Fibroblast of skin of back (primary cell): ENCODE results near the gene VENTX.
A peak's percentile ranks its signal among the peaks of the same experiment; 100 is the strongest.

Source experiments
- DNase-seq: peaks from one replicate; pipeline ENCODE4 v3.0.0-alpha.2; 2013

Gene VENTX

DNA sequence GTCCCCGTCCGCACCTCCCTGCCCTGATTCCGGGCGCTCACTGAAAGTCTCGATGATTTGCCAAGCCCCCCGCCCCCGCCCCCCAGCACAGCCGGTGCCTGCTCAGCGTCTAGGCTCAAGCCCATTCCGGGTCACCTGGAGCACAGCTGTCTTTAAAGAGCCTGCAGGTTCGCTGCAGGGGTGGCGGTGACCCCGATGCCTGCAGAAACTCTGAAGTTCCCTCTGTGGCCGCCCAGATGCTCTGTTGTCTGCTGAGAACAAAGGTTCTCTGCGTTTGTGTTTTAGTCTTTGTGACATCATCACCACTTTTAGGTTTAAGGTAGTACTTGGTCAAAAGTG lies 780 bp downstream of the VENTX start:
- no peak for DNase-seq

- DNase-seq = no peak
These were observed 2.3 kb downstream of the VENTX start for GRCh38 chr10:133239990-133240389.

DNA sequence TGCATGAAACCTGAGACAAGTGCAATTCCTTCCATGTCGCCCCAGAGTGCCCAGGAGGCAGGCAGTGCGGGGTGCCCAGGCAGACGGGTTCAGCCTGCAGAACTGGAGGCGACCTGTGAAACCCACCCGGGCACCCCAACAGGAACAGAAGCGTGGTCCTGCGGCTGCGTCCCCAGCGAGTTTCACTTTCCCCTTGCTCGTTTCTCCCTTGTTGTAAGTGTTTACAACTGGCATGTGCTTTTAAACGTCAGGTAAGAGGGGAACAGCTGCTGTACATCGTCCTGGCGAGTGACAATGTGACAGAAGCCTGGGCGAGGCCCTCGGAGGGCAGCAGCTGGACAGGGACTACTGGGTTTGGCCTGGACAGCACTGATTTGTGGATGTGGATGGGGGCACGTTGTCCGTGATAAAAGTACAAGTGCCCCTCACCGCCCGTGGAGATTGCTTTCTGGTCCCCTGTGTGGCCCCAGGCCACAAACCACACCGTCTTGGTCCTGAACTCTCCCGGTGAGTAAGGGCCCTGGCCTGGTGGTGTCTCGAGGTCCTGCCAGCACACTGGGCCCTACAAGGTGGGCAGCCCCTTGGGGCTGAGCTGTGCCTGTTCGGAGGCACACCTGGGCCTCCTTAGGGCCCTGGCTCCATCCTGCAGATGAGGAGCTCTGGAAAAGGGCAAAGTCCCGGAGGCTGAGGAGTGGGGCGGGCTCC lies 4.0 kb downstream of the VENTX start:
- no peak for DNase-seq

DNA sequence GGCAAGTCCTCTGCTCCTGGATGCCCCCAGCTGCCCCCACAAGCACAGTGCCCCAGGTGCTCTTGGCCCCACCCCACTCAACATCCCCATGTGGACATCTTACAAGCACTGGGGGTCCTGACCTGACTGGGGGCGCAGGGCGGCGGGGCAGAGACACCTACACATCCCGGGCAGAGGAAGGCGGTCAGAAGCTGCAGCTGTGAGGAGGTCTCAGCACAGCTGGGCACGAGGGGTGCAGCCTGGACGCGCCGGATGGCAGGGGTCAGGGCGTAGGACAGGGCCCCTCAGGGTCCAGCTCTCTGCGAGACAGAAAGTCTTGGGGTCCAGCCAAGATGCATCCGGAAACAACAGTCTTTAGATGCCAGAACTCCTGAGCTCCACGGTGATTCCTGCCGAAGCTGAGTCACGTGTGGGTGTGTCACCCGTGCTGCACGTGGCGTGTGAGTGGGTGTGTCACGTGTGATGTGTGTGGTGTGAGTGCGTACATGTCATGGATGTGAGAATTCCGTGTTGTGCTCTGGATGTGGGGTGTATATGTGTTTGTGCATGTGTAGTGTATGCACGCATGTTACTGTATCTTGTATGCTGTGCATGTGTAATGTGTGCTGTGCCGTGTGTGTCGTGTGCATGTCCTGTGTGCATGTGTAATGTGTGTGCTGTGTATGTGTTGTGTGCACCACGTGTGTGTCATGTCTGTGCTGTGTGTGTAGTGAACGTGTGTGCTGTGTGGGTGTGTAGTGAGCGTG lies 5.1 kb downstream of the VENTX start:
- DNase-seq = no peak

DNA sequence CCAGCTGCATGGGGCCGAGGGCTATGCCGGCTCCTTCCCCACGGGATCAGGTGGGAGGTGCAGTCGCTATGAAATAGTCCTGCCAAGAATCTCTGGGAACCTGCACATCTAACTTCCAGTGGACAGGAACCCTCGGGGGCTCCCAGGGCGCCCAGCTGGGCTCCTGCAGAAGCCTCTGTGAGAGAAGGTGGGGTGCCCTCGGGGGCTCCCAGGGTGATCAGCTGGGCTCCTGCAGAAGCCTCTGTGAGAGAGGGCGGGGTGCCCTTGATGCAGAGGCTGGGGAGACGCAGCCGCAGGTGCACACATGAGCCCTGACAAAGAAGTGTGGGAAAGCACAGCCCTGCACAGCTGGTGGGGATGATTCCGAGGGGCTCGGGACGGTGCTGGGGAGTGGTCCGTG lies 5.9 kb downstream of the VENTX start:
- no peak for DNase-seq

GRCh38 chr10:133245439-133246235 lies 8.0 kb downstream of the VENTX start:
- DNase-seq = no peak

DNA sequence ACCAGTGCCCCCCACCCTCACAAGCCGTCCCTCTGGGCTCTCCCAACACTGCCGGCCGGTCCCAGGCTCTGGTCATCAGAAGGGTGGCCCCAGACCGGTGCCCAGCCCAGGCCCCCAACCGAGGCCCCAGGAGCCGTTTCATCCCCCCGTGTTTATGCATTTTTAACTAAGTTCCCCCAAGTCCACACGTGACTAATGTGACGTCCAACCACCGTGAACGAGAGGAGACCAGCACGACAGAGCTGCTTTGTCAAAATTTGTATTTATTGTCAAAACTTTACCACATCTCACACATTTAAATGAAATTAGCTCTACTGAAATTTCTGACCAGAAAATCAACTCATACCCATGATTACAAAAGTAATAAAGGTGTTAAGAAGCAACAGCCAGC lies 8.6 kb downstream of the VENTX start:
- no peak for DNase-seq

GRCh38 chr10:133247681-133248333 lies 10.2 kb downstream of the VENTX start:
- DNase-seq = no peak

DNA sequence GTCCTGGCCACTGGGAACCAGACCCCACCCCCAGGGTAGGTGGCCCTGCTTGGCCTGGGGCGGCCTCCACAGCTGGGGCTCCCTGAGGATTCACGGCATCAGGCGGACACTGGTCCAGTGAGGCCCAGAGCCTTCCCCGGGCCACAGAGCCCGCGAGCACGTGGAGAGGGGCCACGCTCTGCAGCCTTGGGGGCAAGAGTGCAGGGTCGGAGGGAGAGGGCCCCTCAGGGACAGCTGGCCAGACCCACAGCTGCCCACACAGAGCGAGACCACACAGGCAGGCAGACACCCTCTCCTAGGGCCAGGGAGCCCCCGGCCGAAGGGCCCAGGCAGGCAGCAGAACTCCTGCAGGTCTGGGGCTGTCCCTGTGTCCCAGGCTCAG lies 10.7 kb downstream of the VENTX start:
- no peak for DNase-seq

DNA sequence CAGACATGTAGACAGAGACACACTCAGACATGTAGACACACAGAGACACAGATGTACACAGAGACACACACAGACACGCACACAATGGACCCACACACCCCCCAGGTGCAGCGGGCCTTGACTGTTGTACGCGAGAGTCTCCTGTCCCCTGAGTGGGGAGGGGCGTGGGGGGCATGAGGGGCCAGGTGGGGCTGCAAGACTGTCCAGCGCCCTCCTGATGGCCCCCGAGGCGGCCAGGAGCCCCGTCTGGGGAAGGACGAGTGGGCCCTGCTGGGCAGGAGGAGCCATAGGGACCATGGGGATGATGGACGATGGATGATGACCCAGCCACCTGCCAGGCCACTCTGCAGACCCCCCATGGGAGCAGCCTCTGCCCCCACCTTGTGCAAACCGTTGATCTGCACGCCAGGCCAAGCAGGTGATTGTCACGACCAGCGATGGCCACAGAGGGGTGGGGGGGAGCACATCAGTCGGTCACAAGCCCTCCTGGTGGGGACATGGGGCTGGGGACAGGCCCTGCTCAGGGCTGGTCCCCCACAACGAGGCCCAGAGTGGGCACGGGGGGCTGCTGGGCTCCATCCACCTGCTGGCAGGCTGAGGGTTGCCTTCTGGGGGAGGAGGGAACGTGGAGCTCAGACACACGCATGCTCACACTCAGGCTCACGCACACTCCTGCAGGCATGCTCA lies 11.6 kb downstream of the VENTX start:
- no peak for DNase-seq

- no peak for DNase-seq
These were observed 12.5 kb downstream of the VENTX start for GRCh38 chr10:133249975-133250754.

DNA sequence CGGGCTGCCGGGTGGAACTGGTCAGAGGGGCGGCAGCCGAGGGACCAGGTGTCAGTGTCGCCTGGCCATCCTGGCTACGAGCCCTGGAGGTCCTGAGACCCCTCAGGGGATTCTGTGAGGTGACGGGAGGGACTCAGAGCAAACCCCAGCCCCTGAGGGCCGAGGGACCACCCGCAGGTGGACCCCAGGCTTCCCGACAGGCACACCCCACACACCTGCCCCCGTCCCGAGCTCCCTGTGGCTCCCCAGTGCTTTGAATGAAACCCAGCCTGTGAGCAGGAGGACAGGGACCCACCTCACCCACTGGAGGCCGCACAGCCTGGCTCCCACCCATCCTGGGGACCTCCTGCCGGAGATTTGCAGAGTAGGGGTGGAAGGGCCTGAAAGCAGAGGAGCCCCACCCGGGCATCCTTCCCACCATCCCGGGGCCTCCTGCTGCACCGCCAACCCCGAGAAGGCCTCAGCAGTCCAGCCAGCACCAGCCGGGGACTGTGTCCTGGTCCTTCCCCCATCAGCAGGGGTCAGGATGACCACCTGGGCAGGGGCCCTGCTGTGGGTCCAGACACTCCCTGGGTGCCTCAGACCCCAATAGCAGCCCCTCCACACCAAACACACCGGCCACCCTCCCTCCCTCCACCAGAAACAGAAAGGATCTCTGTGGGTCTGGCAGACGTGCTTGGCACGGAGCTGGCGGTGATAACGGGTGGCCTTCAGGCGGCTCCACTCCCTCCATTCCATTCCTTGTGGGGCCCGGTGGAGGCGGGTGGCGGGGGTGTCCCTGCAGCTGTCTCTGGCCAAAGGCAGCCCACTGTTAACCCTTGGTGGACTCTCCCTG lies 13.9 kb downstream of the VENTX start:
- no peak for DNase-seq

- no peak for DNase-seq
These were observed 14.5 kb downstream of the VENTX start for GRCh38 chr10:133252223-133252552.

DNA sequence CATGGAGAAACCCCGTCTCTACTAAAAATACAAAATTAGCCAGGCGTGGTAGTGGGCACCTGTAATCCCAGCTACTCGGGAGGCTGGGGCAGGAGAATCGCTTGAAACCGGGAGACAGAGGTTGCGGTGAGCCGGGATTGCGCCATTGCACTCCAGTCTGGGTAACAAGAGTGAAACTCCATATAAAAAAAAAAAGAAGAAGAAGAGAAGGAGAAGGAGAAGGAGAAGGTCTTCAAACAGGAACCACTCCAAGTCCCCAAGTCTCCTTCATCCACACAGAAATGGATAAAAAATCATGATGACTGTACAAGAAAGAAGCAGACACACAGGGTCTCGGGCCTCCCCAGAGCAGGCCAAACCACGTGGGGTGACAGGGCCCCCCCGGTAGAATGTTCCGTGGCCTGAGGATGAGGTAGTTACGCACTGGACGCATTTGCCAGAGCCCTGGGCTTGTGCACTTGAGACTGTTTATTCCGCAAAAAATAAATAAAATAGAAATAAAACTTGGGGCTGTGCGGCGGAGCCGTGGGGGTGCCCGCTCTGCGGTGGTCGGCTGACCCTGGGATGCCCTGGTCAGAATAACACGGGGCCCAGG lies 15.8 kb downstream of the VENTX start:
- no peak for DNase-seq

GRCh38 chr10:133254421-133255120 lies 16.9 kb downstream of the VENTX start:
- DNase-seq = no peak

DNA sequence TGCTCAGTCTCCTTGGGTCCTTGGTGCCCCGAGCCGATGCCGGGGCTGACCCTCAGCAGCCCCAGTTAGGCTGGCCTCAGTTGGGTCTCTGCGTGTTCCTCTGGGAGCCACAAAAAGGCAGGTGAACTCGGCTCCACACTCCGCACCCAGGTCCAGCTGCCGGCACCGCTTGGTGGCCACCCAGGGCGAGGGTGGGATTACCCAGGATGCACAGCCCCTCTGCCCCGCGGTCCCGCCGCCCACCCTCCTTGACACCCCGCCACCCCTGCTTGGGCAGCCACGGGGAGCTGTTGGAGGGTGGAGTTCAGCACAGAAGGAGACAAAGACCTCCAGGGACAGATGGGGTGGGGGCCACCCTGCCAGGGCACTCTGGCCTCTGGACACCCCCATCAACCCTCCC lies 17.7 kb downstream of the VENTX start:
- no peak for DNase-seq

- peak; percentile 24 for DNase-seq
These were observed 19.9 kb downstream of the VENTX start for GRCh38 chr10:133257489-133258065.

DNA sequence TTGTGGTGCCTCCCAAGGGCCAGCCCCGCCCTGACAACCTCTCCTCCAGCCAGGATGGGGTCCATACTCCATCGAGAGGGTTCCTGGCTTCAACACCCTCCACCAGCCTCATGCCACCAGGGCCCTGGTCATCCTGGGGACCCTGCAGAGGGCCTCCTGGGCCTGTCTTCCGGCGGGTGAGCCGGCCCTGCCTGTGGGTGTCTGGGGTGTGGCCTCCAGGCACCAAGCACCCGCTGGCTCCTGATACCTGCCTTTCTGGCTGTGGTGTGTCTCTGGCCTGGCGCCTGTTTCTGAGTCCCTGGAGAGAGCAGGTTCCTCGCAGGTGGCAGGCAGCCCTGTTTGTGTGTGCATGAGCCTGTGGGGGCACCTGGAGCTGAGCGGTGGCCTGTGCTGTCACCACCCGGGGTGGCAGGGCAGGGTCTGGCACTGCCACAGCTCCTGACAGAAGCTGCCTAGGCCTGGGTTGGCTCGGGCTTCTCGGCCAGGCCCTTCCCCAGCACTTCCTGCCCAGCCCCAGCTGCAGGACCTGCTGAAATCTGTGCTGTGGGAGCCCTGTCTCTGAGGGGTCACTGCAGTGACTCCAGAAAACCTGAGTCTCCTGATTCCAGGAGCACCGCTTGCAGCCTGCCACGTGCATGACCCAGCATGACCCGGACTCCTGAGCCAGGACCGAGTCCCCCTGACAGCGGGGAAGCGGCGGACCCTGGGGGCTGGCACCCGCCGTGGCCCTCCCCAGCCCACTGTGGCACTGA lies 20.6 kb downstream of the VENTX start:
- no peak for DNase-seq
